Endothelial cell of umbilical vein (primary cell): Measurements from ENCODE around the gene PDIA5. TPM values are rescaled to one million over a fixed set of nuclear protein-coding genes. Genes with fewer than 3 reads are reported as not detected.

Experiments
- BruUV-seq: library from RNA; stranded (reverse); fragments of 400-500 nt; replicated peaks from 2 replicates; lab custom pipeline; 2021; lab: Mats Ljungman, UMichigan
- CTCF ChIA-PET: fragments of 300-600, 350-600 bp; sonication (Branson Sonifier 250); formaldehyde crosslinking; loops from one replicate; lab custom pipeline; 2021; ENCODE audit warnings: antibody characterized with exemption, inconsistent platforms; lab: Charles Lee
- POLR2A ChIA-PET: fragments of 300-600, 350-600 bp; sonication (Branson Sonifier 250); formaldehyde crosslinking; loops from one replicate; lab custom pipeline; 2021; ENCODE audit warnings: antibody characterized with exemption, inconsistent platforms; lab: Charles Lee
- DNase-seq: peaks from one replicate; pipeline ENCODE4 v3.0.0-alpha.2; 2011; ENCODE audit warnings: low read depth, low spot score
- FAIRE-seq: peaks from 2 replicates; lab custom pipeline; 2011; peaks lifted over from hg19 to GRCh38; lab: Jason Lieb, UNC
- H2AFZ ChIP-seq: 2 replicates; pipeline ENCODE4 v1.6.0; 2012; ENCODE audit warnings: low read depth, low read length, control low read depth, inconsistent platforms
- H3K27ac ChIP-seq: 2 replicates; pipeline ENCODE4 v1.5.1; 2011; ENCODE audit warnings: low read depth, mild to moderate bottlenecking, control low read depth, low read length, moderate library complexity; ENCODE audit not compliant: insufficient read depth
- H3K27me3 ChIP-seq, 2 experiments: 2 replicates each; pipeline versions ENCODE4 v1.6.0 to v1.6.1; 2011; ENCODE audit warnings: low read length in 2 of 2, mixed read lengths in 1 of 2; ENCODE audit not compliant: control insufficient read depth in 2 of 2, insufficient read depth in 2 of 2
- H3K36me3 ChIP-seq, 2 experiments: 2 replicates in 1 of 2; 3 replicates in 1 of 2; pipeline ENCODE4 v1.5.1; 2011; ENCODE audit warnings: low read length in 2 of 2, mild to moderate bottlenecking in 1 of 2, moderate library complexity in 1 of 2; ENCODE audit not compliant: control insufficient read depth in 2 of 2, insufficient read depth in 2 of 2; ENCODE audit errors: extremely low read depth in 1 of 2
- H3K4me1 ChIP-seq: 3 replicates; pipeline ENCODE4 v1.5.1; 2011; ENCODE audit warnings: mild to moderate bottlenecking, low read length; ENCODE audit not compliant: control insufficient read depth, insufficient read depth; ENCODE audit errors: extremely low read depth
- H3K4me2 ChIP-seq: 2 replicates; pipeline ENCODE4 v1.6.1; 2011; ENCODE audit warnings: low read length, control low read depth, mixed read lengths; ENCODE audit not compliant: insufficient read depth
- H3K4me3 ChIP-seq, 3 experiments: fragments of 200-600 bp in 1 of 3; sonication (generic), shearing (Covaris generic) in 1 of 3; replicated peaks in 1 of 3; 2 replicates each; pipeline ENCODE4 v1.5.1; 2011 to 2016; ENCODE audit warnings: control low read depth in 3 of 3, low read length in 3 of 3, mild to moderate bottlenecking in 2 of 3, inconsistent platforms in 1 of 3, low read depth in 1 of 3, moderate library complexity in 1 of 3; ENCODE audit not compliant: insufficient read depth in 1 of 3
- H3K79me2 ChIP-seq: 2 replicates; pipeline ENCODE4 v1.6.0; 2012; ENCODE audit warnings: low read length, inconsistent platforms; ENCODE audit not compliant: control insufficient read depth, insufficient read depth
- H3K9ac ChIP-seq: replicated peaks from 2 replicates; pipeline ENCODE3; 2011; ENCODE audit warnings: low read length, control low read depth; ENCODE audit not compliant: insufficient read depth; ENCODE audit errors: extremely low read depth
- H3K9me1 ChIP-seq: replicated peaks from 3 replicates; pipeline ENCODE4 v1.6.0; 2011; ENCODE audit warnings: mild to moderate bottlenecking, low read length; ENCODE audit not compliant: control insufficient read depth, insufficient read depth; ENCODE audit errors: extremely low read depth
- H3K9me3 ChIP-seq: replicated peaks from 2 replicates; pipeline ENCODE4 v1.5.1; 2012; ENCODE audit warnings: low read length, inconsistent platforms; ENCODE audit not compliant: control insufficient read depth, insufficient read depth
- H4K20me1 ChIP-seq: replicated peaks from 2 replicates; pipeline ENCODE3; 2011; ENCODE audit warnings: mild to moderate bottlenecking, low read length; ENCODE audit not compliant: control insufficient read depth, insufficient read depth; ENCODE audit errors: extremely low read depth
- CTCF ChIP-seq, 2 donors: IDR thresholded peaks; 1 replicate in 1 of 2; 2 replicates in 1 of 2; pipeline ENCODE4 v1.5.1; 2011; ENCODE audit warnings: low read length in 2 of 2, mild to moderate bottlenecking in 2 of 2, moderate library complexity in 2 of 2, control low read depth in 1 of 2, inconsistent platforms in 1 of 2, low read depth in 1 of 2; ENCODE audit not compliant: insufficient read depth in 1 of 2; ENCODE audit errors: extremely low read depth in 1 of 2
- EZH2 ChIP-seq: IDR thresholded peaks from 2 replicates; pipeline ENCODE4 v1.6.1; 2012; ENCODE audit warnings: borderline replicate concordance, low read depth, mild to moderate bottlenecking, moderate library complexity, low read length, inconsistent platforms; ENCODE audit not compliant: severe bottlenecking
- FOS ChIP-seq: IDR thresholded peaks from 2 replicates; pipeline ENCODE4 v1.6.1; 2011; ENCODE audit warnings: mild to moderate bottlenecking, low read length, moderate library complexity, borderline replicate concordance; ENCODE audit not compliant: insufficient read depth
- GATA2 ChIP-seq: IDR thresholded peaks from 2 replicates; pipeline ENCODE4 v1.7.0; 2011; ENCODE audit warnings: low read depth, mild to moderate bottlenecking, moderate library complexity, mixed read lengths, low read length; ENCODE audit not compliant: insufficient read length, insufficient read depth
- MYC ChIP-seq: IDR thresholded peaks from one replicate; pipeline ENCODE4 v1.6.1; 2011; ENCODE audit warnings: mild to moderate bottlenecking, low read depth, low read length
- POLR2A ChIP-seq: IDR thresholded peaks from 2 replicates; pipeline ENCODE4 v1.6.1; 2012; ENCODE audit warnings: low read depth, mild to moderate bottlenecking, control low read depth, low read length
- POLR2AphosphoS5 ChIP-seq: IDR thresholded peaks from 2 replicates; pipeline ENCODE4 v1.6.1; 2012; ENCODE audit warnings: low read depth, mild to moderate bottlenecking, control low read depth, low read length, moderate library complexity; ENCODE audit not compliant: insufficient read depth
- dilution Hi-C: fragments of 300-500 bp; cut with MboI; formaldehyde crosslinking; loops from one replicate; pipeline ENCODE4 v1.15.0; 2019; ENCODE audit warnings: low sequenced_read_pairs; ENCODE audit not compliant: extremely low pct_ligation_motif_present
- intact Hi-C: fragments of 100-400 bp; cut with micrococcal nuclease; formaldehyde crosslinking; loops from one replicate; pipeline ENCODE4 v1.10.0; 2022
- polyA plus RNA-seq, 4 experiments: library from polyadenylated mRNA; depleted of rRNA in 3 of 4; stranded (reverse) in 3 of 4; unstranded in 1 of 4; fragments of >200 nt; gene quantifications; 2 replicates each; pipeline versions ENCODE4 v1.2.1 to v1.2.3, GENCODE V29; 2011 to 2012; ENCODE audit warnings: missing spikeins in 1 of 4
- total RNA-seq: library from RNA; stranded (reverse); gene quantifications from 2 replicates; pipeline ENCODE4 v1.2.3, GENCODE V29; 2021

The PDIA5 gene
- total and polyA plus RNA-seq, 2 donors (not counting 3 experiments of a cell fraction or from before 2014, with no cell fraction given), result 55.7 to 85.6 TPM

GRCh38 chr3:123085932-123086627 lies 19.3 kb downstream of the PDIA5 start:
- H3K79me2 ChIP-seq, result peaks cover 85% of the 10 kb centered on the region
- no peak overlapping the region for H2AFZ ChIP-seq
- intact Hi-C loops, result loop anchor here (10.0 kb wide), 2 partner anchors 291 to 499 kb away; partner anchors contain the start of genes HACD2, HSPBAP1 and SLC49A4
- TF ChIP-seq POLR2AphosphoS5 (no peak), GATA2 (no peak), FOS (no peak), POLR2A (no peak), MYC (no peak), EZH2 (no peak), CTCF (IDR thresholded peaks at IDR 0.05; ENCODE audit: extremely low read depth in 1 of 2, insufficient read depth in 1 of 2, low read depth in 1 of 2, low read length in 2 of 2) (no peak)
- no TSS peak for BruUV-seq
- dilution Hi-C loops, result no loop called here
- no peak for DNase-seq
- no peaks in the 10 kb centered on the region for H4K20me1 ChIP-seq
- ChIA-PET POLR2A (no interaction called here), CTCF (interaction anchor here (0.9 to 1.3 kb wide), 3 partner anchors 14 to 18 kb away, joined by 3 to 5 read pairs (median 4); no protein-coding TSS in a partner anchor)
- FAIRE-seq, result no peak
- no peak overlapping the region for H3K9ac ChIP-seq
- no peak overlapping the region for H3K4me2 ChIP-seq
- no peak overlapping the region for H3K27ac ChIP-seq
- H3K27me3 ChIP-seq, result no peaks in the 10 kb centered on the region
- peaks cover 0 to 8% of the 10 kb centered on the region in 2 experiments for H3K36me3 ChIP-seq
- no peak overlapping the region for H3K4me3 ChIP-seq
- no peaks in the 10 kb centered on the region for H3K9me1 ChIP-seq
- H3K4me1 ChIP-seq, result peaks cover 41% of the 10 kb centered on the region
- H3K9me3 ChIP-seq, result no peaks in the 10 kb centered on the region
